SK-N-SH (cell line): ENCODE measurements around the gene OR6K2. TPM values are rescaled to one million over a fixed set of nuclear protein-coding genes. Genes with fewer than 3 reads are reported as not detected.

Experiments
- CTCF ChIA-PET: fragments of 300-600, 350-600 bp; formaldehyde crosslinking; extraction: SDS; loops from one replicate; lab custom pipeline; 2021; lab: Yijun Ruan, JAX
- POLR2A ChIA-PET: fragments of 350-600 bp; sonication (Branson Sonifier 250); formaldehyde crosslinking; extraction: SDS; loops from one replicate; lab custom pipeline; 2020; ENCODE audit warnings: antibody characterized with exemption, inconsistent platforms; lab: Yijun Ruan, JAX
- DNase-seq: peaks from one replicate; pipeline ENCODE4 v3.0.0; 2012
- H2AFZ ChIP-seq: fragments of 200-600 bp; sonication (generic); 2 replicates; pipeline ENCODE4 v1.8.1; 2016; ENCODE audit warnings: antibody characterized with exemption, mild to moderate bottlenecking, low read depth
- H3F3A ChIP-seq: fragments of 200-600 bp; sonication (generic); replicated peaks from 2 replicates; pipeline ENCODE3; 2016; ENCODE audit warnings: antibody characterized with exemption, mild to moderate bottlenecking; ENCODE audit not compliant: insufficient read depth
- H3K27ac ChIP-seq, 2 experiments: fragments of 200-500 bp in 1 of 2; fragments of 200-600 bp in 1 of 2; sonication (Bioruptor generic) in 1 of 2; sonication (generic), shearing (Covaris generic) in 1 of 2; 2 replicates each; pipeline versions ENCODE4 v1.5.1 to v1.6.1; 2014 to 2016; ENCODE audit warnings: low read depth in 2 of 2, inconsistent platforms in 1 of 2, low read length in 1 of 2, mild to moderate bottlenecking in 1 of 2, mixed read lengths in 1 of 2
- H3K27me3 ChIP-seq: fragments of 200-600 bp; sonication (generic), shearing (Covaris generic); 2 replicates; pipeline ENCODE4 v1.6.1; 2016; ENCODE audit warnings: mixed run types; ENCODE audit not compliant: insufficient read depth
- H3K36me3 ChIP-seq, 2 experiments: fragments of 200-500 bp in 1 of 2; fragments of 200-600 bp in 1 of 2; sonication (Bioruptor generic) in 1 of 2; sonication (generic) in 1 of 2; replicated peaks in 1 of 2; 2 replicates each; pipeline versions ENCODE3 to v1.5.1; 2014 to 2016; ENCODE audit warnings: low read length in 1 of 2, mild to moderate bottlenecking in 1 of 2; ENCODE audit not compliant: insufficient read depth in 2 of 2, control insufficient read depth in 1 of 2
- H3K4me1 ChIP-seq, 2 experiments: fragments of 200-500 bp in 1 of 2; fragments of 200-600 bp in 1 of 2; sonication (Bioruptor generic) in 1 of 2; sonication (generic), shearing (Covaris generic) in 1 of 2; 2 replicates each; pipeline versions ENCODE4 v1.5.1 to v1.6.1; 2014 to 2016; ENCODE audit warnings: low read depth in 1 of 2, low read length in 1 of 2, mixed run types in 1 of 2; ENCODE audit not compliant: insufficient read depth in 2 of 2, control insufficient read depth in 1 of 2
- H3K4me2 ChIP-seq: fragments of 200-600 bp; sonication (generic), shearing (Covaris generic); 2 replicates; pipeline ENCODE4 v1.6.1; 2017; ENCODE audit warnings: mixed run types
- H3K4me3 ChIP-seq, 2 experiments: fragments of 200-500 bp in 1 of 2; fragments of 200-600 bp in 1 of 2; sonication (Bioruptor generic) in 1 of 2; sonication (generic), shearing (Covaris generic) in 1 of 2; 2 replicates each; pipeline versions ENCODE4 v1.5.1 to v1.8.1; 2014 to 2016; ENCODE audit warnings: low read depth in 2 of 2, inconsistent platforms in 1 of 2, low read length in 1 of 2, mild to moderate bottlenecking in 1 of 2, mixed read lengths in 1 of 2, moderate library complexity in 1 of 2
- H3K79me2 ChIP-seq: fragments of 200-600 bp; sonication (generic); 2 replicates; pipeline ENCODE4 v1.8.1; 2017; ENCODE audit warnings: mild to moderate bottlenecking; ENCODE audit not compliant: insufficient read depth
- H3K9ac ChIP-seq: fragments of 200-600 bp; sonication (generic); 2 replicates; pipeline ENCODE4 v1.6.1; 2017; ENCODE audit warnings: mixed run types
- H3K9me2 ChIP-seq: fragments of 200-600 bp; sonication (generic); 2 replicates; pipeline ENCODE4 v1.6.1; 2017; ENCODE audit warnings: mixed run types
- H3K9me3 ChIP-seq: fragments of 200-600 bp; sonication (generic); 2 replicates; pipeline ENCODE4 v1.6.1; 2017; ENCODE audit warnings: mixed run types, mild to moderate bottlenecking, moderate library complexity
- H4K20me1 ChIP-seq: fragments of 200-600 bp; sonication (generic); 2 replicates; pipeline ENCODE4 v1.6.1; 2017; ENCODE audit warnings: mild to moderate bottlenecking, mixed run types; ENCODE audit not compliant: insufficient read depth
- CHD2 ChIP-seq: fragments of 150-350 bp; IDR thresholded peaks from 2 replicates; pipeline ENCODE4 v1.6.1; 2018; ENCODE audit warnings: low read length; ENCODE audit not compliant: partially characterized antibody
- EP300 ChIP-seq, 2 experiments: IDR thresholded peaks; 2 replicates each; pipeline versions ENCODE4 v1.4.0 to v1.6.1; 2012; ENCODE audit warnings: borderline replicate concordance in 1 of 2, low read depth in 1 of 2, low read length in 1 of 2
- MEF2A ChIP-seq: IDR thresholded peaks from 2 replicates; pipeline ENCODE4 v1.4.0; 2012; ENCODE audit warnings: low read depth, borderline replicate concordance
- MXI1 ChIP-seq: IDR thresholded peaks from 2 replicates; pipeline ENCODE4 v1.6.1; 2012; ENCODE audit warnings: mild to moderate bottlenecking, low read depth, low read length, improper control_type of control experiment
- NFIC ChIP-seq: IDR thresholded peaks from 2 replicates; pipeline ENCODE4 v1.4.0; 2012; ENCODE audit warnings: borderline replicate concordance
- NRF1 ChIP-seq: IDR thresholded peaks from 2 replicates; pipeline ENCODE4 v1.6.1; 2012; ENCODE audit warnings: low read depth, mild to moderate bottlenecking, low read length
- RFX5 ChIP-seq: IDR thresholded peaks from 2 replicates; pipeline ENCODE4 v1.6.1; 2012; ENCODE audit warnings: mild to moderate bottlenecking, improper control_type of control experiment, low read length
- SIN3A ChIP-seq: IDR thresholded peaks from 2 replicates; pipeline ENCODE4 v1.6.1; 2012; ENCODE audit warnings: low read depth, mild to moderate bottlenecking, low read length, moderate library complexity, borderline replicate concordance
- TCF12 ChIP-seq: IDR thresholded peaks from 2 replicates; pipeline ENCODE4 v1.4.0; 2012
- YY1 ChIP-seq: IDR thresholded peaks from 2 replicates; pipeline ENCODE4 v1.4.0; 2012; ENCODE audit warnings: low read depth, mild to moderate bottlenecking
- WGBS: methylation state at CpG from one replicate; pipeline ENCODE4 v1.1.6; 2017; ENCODE audit warnings: low lambda C conversion rate; 5-methylcytosine and 5-hydroxymethylcytosine counted together
- polyA plus RNA-seq, 3 experiments: library from polyadenylated mRNA; depleted of rRNA; stranded (reverse); fragments of >200 nt; gene quantifications; 2 replicates each; pipeline ENCODE4 v1.2.3, GENCODE V29; 2012
- TF ChIP-seq, protein P1 (sequence below): IDR thresholded peaks from 2 replicates; pipeline ENCODE4 v1.6.1; 2012; ENCODE audit warnings: mild to moderate bottlenecking, low read depth, low read length, moderate library complexity
- TF ChIP-seq, protein P2 (sequence below): IDR thresholded peaks from 2 replicates; pipeline ENCODE4 v1.4.0; 2012; ENCODE audit warnings: low read depth
- TF ChIP-seq, protein P3 (sequence below): fragments of 150-350 bp; IDR thresholded peaks from 2 replicates; pipeline ENCODE4 v1.6.1; 2016; ENCODE audit warnings: mild to moderate bottlenecking, low read depth, low read length
- TF ChIP-seq, protein P4 (sequence below): fragments of 200-600 bp; sonication (generic); IDR thresholded peaks from 2 replicates; pipeline ENCODE4 v1.6.1; 2017; ENCODE audit warnings: antibody characterized with exemption, mild to moderate bottlenecking, moderate library complexity
- TF ChIP-seq, protein P5 (sequence below): IDR thresholded peaks from 2 replicates; pipeline ENCODE4 v1.4.0; 2012; ENCODE audit warnings: low read depth, borderline replicate concordance
- TF ChIP-seq, protein P6 (sequence below): IDR thresholded peaks from 2 replicates; pipeline ENCODE4 v1.4.0; 2012; ENCODE audit warnings: low read depth, borderline replicate concordance

Gene OR6K2
- polyA plus RNA-seq, 1 of the 3 experiments (the other 2 are of a cell fraction) = not detected

DNA sequence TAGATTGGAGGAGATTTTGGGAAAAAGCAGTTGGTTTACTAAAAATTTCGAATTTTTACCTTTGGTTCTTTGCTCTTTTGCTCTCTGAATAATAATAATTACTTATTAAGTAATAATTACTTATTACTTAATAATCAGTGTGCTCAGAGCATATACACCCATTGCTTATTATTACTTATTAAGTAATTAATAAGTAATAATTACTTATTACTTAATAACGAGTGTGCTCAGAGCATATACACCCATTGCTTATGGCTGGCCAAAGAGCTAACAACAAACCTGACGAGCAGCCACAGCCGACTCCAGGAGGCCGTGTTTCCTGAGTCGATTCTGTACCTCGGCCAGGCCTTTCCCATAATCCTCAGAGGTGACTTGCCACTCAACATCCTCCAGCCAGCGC lies 34.4 kb downstream of the OR6K2 start:
- TF ChIP-seq, protein P1, sequence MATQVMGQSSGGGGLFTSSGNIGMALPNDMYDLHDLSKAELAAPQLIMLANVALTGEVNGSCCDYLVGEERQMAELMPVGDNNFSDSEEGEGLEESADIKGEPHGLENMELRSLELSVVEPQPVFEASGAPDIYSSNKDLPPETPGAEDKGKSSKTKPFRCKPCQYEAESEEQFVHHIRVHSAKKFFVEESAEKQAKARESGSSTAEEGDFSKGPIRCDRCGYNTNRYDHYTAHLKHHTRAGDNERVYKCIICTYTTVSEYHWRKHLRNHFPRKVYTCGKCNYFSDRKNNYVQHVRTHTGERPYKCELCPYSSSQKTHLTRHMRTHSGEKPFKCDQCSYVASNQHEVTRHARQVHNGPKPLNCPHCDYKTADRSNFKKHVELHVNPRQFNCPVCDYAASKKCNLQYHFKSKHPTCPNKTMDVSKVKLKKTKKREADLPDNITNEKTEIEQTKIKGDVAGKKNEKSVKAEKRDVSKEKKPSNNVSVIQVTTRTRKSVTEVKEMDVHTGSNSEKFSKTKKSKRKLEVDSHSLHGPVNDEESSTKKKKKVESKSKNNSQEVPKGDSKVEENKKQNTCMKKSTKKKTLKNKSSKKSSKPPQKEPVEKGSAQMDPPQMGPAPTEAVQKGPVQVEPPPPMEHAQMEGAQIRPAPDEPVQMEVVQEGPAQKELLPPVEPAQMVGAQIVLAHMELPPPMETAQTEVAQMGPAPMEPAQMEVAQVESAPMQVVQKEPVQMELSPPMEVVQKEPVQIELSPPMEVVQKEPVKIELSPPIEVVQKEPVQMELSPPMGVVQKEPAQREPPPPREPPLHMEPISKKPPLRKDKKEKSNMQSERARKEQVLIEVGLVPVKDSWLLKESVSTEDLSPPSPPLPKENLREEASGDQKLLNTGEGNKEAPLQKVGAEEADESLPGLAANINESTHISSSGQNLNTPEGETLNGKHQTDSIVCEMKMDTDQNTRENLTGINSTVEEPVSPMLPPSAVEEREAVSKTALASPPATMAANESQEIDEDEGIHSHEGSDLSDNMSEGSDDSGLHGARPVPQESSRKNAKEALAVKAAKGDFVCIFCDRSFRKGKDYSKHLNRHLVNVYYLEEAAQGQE = no peak
- TF ChIP-seq RFX5 (no peak), MEF2A (no peak)
- TF ChIP-seq, protein P2, sequence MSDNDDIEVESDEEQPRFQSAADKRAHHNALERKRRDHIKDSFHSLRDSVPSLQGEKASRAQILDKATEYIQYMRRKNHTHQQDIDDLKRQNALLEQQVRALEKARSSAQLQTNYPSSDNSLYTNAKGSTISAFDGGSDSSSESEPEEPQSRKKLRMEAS = no peak
- WGBS = 4% methylated on average over 8 of the region's 8 CpGs
- no peaks in the 10 kb centered on the region for H3K4me1 ChIP-seq
- no peaks in the 10 kb centered on the region for H3K9me2 ChIP-seq
- H3F3A ChIP-seq = no peaks in the 10 kb centered on the region
- no peak overlapping the region for H3K9ac ChIP-seq
- no peak overlapping the region for H3K4me2 ChIP-seq
- no peak overlapping the region for H3K4me3 ChIP-seq
- H3K27ac ChIP-seq = no peak overlapping the region
- ChIA-PET POLR2A (no interaction called here), CTCF (no interaction called here)
- no peak overlapping the region for H2AFZ ChIP-seq
- DNase-seq = no peak
- no peaks in the 10 kb centered on the region for H4K20me1 ChIP-seq
- H3K36me3 ChIP-seq = no peaks in the 10 kb centered on the region
- H3K9me3 ChIP-seq = no peaks in the 10 kb centered on the region
- no peaks in the 10 kb centered on the region for H3K79me2 ChIP-seq
- no peaks in the 10 kb centered on the region for H3K27me3 ChIP-seq

DNA sequence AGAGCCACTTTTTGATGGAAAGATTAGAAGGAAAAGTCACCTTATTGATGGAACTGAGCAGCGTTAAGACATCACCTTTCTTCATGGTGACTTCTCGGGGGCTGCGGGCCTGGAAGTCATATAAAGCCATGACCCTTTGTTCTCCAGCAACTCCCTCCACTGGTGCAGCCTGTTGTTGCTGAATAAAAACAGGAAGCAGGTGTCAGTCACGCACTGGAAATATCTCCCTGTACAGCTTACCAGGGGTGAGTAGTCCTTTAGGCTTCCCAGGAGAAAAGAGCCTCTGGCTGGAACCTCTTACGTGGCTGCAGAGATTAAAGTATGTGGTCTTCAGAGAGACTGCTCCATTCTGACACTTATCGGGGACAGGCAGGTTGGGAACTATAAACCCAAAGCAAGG lies 45.9 kb downstream of the OR6K2 start:
- Histone ChIP-seq H3K4me1 (no peaks in the 10 kb centered on the region), H3K9me2 (no peaks in the 10 kb centered on the region), H2AFZ (no peak overlapping the region), H3K9ac (no peak overlapping the region), H4K20me1 (no peaks in the 10 kb centered on the region), H3K27ac (no peak overlapping the region), H3K9me3 (no peaks in the 10 kb centered on the region), H3K79me2 (no peaks in the 10 kb centered on the region), H3F3A (no peaks in the 10 kb centered on the region), H3K4me3 (no peak overlapping the region), H3K27me3 (no peaks in the 10 kb centered on the region; the same call in 1 of the 2 replicates), H3K4me2 (no peak overlapping the region), H3K36me3 (no peaks in the 10 kb centered on the region)
- CTCF ChIA-PET = no interaction called here
- no peak for DNase-seq
- POLR2A ChIA-PET = no interaction called here
- under 1% methylated on average over 6 of the region's 6 CpGs for WGBS
- TF ChIP-seq RFX5 = no peak
- no peak for TF ChIP-seq NRF1
- no peak for TF ChIP-seq CHD2
- TF ChIP-seq NFIC = no peak
- TF ChIP-seq, protein P3, sequence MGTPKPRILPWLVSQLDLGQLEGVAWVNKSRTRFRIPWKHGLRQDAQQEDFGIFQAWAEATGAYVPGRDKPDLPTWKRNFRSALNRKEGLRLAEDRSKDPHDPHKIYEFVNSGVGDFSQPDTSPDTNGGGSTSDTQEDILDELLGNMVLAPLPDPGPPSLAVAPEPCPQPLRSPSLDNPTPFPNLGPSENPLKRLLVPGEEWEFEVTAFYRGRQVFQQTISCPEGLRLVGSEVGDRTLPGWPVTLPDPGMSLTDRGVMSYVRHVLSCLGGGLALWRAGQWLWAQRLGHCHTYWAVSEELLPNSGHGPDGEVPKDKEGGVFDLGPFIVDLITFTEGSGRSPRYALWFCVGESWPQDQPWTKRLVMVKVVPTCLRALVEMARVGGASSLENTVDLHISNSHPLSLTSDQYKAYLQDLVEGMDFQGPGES = no peak
- no peak for TF ChIP-seq EP300 (IDR thresholded peaks at IDR 0.05; ENCODE audit: borderline replicate concordance in 1 of 2, low read depth in 1 of 2, low read length in 1 of 2)
- no peak for TF ChIP-seq TCF12
- TF ChIP-seq, protein P4, sequence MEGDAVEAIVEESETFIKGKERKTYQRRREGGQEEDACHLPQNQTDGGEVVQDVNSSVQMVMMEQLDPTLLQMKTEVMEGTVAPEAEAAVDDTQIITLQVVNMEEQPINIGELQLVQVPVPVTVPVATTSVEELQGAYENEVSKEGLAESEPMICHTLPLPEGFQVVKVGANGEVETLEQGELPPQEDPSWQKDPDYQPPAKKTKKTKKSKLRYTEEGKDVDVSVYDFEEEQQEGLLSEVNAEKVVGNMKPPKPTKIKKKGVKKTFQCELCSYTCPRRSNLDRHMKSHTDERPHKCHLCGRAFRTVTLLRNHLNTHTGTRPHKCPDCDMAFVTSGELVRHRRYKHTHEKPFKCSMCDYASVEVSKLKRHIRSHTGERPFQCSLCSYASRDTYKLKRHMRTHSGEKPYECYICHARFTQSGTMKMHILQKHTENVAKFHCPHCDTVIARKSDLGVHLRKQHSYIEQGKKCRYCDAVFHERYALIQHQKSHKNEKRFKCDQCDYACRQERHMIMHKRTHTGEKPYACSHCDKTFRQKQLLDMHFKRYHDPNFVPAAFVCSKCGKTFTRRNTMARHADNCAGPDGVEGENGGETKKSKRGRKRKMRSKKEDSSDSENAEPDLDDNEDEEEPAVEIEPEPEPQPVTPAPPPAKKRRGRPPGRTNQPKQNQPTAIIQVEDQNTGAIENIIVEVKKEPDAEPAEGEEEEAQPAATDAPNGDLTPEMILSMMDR = no peak
- TF ChIP-seq, protein P2 = no peak
- TF ChIP-seq MXI1 = no peak
- TF ChIP-seq, protein P5, sequence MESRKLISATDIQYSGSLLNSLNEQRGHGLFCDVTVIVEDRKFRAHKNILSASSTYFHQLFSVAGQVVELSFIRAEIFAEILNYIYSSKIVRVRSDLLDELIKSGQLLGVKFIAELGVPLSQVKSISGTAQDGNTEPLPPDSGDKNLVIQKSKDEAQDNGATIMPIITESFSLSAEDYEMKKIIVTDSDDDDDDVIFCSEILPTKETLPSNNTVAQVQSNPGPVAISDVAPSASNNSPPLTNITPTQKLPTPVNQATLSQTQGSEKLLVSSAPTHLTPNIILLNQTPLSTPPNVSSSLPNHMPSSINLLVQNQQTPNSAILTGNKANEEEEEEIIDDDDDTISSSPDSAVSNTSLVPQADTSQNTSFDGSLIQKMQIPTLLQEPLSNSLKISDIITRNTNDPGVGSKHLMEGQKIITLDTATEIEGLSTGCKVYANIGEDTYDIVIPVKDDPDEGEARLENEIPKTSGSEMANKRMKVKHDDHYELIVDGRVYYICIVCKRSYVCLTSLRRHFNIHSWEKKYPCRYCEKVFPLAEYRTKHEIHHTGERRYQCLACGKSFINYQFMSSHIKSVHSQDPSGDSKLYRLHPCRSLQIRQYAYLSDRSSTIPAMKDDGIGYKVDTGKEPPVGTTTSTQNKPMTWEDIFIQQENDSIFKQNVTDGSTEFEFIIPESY = no peak
- TF ChIP-seq SIN3A = no peak
- TF ChIP-seq, protein P6, sequence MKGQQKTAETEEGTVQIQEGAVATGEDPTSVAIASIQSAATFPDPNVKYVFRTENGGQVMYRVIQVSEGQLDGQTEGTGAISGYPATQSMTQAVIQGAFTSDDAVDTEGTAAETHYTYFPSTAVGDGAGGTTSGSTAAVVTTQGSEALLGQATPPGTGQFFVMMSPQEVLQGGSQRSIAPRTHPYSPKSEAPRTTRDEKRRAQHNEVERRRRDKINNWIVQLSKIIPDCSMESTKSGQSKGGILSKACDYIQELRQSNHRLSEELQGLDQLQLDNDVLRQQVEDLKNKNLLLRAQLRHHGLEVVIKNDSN = no peak
- no peak for TF ChIP-seq YY1
- no peak for TF ChIP-seq MEF2A
